HG02970 (cell line): Measurements from ENCODE around the gene GRIK1.
"Not testable (repeated sequence)": the region's sequence is repeated elsewhere in the genome, so short reads cannot be mapped to it uniquely, and the experiment has no call there.

ENCODE experiments used
- ATAC-seq: cut with Tn5 transposase; IDR thresholded peaks from one replicate; pipeline ENCODE4 v1.9.1; 2021; ENCODE audit warnings: mild to moderate bottlenecking, moderate library complexity, moderate number of reproducible peaks; ENCODE audit not compliant: unreplicated experiment, low FRiP score

Gene GRIK1

DNA sequence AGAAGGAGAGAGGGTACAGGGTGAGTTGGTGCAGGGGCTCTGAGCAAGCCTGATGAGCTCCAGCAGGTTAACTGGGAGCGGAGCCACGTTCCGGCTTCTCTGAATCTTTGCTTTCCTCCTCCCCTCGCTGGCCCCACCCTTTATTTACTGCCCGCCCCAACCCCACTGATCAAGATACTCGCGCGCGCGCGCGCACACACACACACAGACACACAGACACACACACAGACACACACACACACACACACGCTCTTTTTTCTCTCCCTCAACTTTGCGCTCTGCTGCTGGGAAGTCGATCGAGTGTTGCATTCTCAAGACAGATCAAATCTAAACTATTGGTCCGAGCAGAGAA, at the start of gene GRIK1:
Gene GRIK1 (minus strand): TSS at position 73 of the 352 bp plus-strand sequence.
- no peak for ATAC-seq

DNA sequence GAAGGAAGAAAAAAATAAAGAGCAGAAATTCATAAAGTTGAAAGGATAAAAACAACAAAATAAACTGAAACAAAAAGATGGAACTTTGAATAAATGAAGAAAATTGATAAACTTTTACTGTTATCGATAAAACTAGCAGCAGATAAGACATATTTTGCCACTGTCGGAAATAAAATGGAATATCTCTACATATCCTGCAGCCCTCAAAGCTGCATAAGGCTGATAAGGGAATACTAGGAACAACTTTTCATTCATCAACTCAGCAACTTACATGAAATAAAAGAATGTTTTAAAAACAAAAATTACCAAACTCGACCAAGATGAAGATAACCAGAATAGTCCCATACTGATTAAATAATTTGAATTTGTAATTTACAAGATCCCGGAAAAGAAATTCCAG, 48.0 kb upstream of the GRIK1 start:
- ATAC-seq: no peak

- no peak for ATAC-seq
These were observed 46.1 kb upstream of the GRIK1 start for GRCh38 chr21:29985866-29986265.

GRCh38 chr21:29979043-29979442, 39.2 kb upstream of the GRIK1 start:
- ATAC-seq: no peak

DNA sequence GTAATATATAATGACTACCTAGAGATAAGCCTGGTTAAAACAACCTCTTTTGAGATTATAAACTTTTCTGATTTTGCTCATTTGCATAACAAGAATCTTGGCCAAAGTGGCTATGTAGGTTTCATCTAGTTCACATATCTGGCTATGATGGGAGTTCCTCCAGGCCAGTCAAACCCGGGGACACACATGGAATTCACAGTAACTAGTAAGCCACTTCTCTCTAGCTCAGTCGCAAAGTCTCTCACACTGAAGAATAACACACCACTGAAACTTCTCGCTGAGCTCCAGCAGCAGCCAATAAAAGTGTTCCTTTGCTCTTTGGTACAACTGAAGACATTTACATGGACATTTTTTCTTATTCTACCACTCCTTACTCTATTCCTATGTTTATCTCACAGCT, 36.0 kb upstream of the GRIK1 start:
- no peak for ATAC-seq

- ATAC-seq: no peak
These were observed 33.5 kb upstream of the GRIK1 start for GRCh38 chr21:29973258-29973657.

- no peak for ATAC-seq
These were observed 21.7 kb upstream of the GRIK1 start for GRCh38 chr21:29961291-29962027.

GRCh38 chr21:29958551-29958950, 18.8 kb upstream of the GRIK1 start:
- no peak for ATAC-seq

- not testable (repeated sequence) for ATAC-seq
These were observed 18.2 kb upstream of the GRIK1 start for GRCh38 chr21:29958035-29958434.

GRCh38 chr21:29953690-29954089, 13.9 kb upstream of the GRIK1 start:
- ATAC-seq: no peak

- no peak for ATAC-seq
These were observed 13.3 kb upstream of the GRIK1 start for GRCh38 chr21:29953072-29953471.

DNA sequence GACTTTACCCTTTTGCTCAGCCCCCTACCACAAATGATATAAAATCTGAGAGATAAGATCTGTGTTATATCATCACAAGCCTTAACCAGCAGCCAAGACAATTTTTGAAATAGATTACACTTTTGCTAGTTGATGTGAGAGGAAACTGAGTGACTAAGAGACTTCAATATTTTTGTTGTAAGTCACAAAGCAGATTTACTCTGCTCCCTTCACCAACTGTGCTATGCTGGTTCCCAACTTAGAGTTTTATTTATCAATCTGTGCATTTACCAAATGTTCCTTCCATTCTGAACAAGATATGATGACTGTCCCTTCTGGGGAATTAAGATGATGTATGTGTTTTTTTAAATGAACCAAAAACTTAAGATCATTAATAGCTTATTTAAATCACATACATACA, 12.1 kb upstream of the GRIK1 start:
- ATAC-seq: no peak

DNA sequence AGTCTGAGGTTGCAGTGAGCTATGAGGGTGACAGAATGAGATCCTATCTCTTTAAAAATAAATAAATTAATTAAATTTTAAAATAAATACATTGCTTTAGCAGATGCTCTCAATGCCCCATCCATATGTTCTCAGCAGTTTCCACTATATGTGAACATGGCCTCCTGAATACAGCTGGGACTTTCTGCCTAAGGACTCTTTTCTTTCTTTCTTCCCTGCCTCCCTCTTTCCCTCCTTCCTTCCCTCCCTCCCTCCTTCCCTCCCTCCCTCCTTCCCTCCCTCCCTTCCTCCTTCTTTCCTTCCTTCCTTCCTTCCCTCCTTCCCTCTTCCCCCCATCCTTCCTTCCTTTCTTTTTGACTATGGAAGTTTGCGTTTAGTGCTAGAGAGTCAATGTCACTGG, 10.2 kb upstream of the GRIK1 start:
- ATAC-seq: no peak

DNA sequence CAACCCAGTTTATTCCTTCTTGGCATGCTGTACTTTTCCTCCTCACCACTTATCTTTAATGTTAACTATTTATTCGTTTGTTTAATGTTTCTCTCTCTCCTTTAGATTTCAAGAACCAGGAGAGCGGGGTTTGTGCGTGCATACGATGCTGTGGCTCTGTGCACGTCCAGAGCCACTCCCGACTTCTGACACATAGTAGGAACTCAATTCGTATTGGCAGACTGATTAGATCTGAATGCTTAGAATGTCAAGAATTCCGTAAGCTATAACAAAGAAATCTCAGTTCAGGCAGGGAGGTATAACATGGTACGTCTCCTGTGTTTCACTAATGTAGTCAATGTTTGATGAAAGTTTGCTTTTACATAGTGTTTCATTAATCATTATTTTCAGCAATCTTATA, 7.3 kb upstream of the GRIK1 start:
- no peak for ATAC-seq

- ATAC-seq: no peak
These were observed 4.1 kb upstream of the GRIK1 start for GRCh38 chr21:29943885-29944284.

DNA sequence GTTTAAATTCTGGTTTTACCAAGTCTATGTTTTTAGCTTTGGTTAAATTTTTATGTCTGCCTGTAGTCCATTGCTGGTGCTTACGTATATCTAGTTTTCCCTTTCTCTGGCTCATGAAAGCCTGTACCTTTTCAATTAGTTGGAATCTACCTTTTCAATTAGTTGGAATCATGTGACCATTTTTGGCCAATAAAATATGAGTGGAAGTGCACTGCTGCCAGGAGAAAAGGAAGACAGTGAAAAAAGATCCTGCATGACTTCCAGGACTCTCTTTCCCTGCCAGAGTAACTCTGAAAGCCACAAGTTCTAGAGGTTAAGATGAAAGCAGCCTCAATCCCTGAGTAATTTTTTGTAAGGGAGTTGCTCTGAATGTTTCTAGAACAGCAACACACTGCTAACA, 2.2 kb upstream of the GRIK1 start:
- ATAC-seq: no peak

GRCh38 chr21:29940991-29941390, 1.2 kb upstream of the GRIK1 start:
- ATAC-seq: no peak

DNA sequence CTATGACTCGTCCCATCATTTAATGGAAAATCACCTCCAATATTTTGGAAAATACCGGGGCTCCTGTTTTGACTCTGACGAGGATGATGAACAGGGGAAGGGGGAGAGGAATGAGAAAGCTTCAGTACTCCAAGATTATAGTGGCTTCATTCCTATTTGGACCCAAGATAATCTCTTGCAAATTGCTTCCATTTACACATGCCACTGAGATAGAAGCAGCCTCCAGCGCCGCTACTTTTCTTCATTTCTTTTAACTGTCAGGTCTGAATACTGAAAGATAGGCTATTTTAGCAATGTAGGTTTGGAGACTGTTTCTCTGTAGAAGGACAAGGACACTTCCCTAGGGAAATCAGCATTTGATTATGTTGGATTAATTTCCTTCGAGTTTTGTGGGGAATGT, 565 bp upstream of the GRIK1 start:
- no peak for ATAC-seq

DNA sequence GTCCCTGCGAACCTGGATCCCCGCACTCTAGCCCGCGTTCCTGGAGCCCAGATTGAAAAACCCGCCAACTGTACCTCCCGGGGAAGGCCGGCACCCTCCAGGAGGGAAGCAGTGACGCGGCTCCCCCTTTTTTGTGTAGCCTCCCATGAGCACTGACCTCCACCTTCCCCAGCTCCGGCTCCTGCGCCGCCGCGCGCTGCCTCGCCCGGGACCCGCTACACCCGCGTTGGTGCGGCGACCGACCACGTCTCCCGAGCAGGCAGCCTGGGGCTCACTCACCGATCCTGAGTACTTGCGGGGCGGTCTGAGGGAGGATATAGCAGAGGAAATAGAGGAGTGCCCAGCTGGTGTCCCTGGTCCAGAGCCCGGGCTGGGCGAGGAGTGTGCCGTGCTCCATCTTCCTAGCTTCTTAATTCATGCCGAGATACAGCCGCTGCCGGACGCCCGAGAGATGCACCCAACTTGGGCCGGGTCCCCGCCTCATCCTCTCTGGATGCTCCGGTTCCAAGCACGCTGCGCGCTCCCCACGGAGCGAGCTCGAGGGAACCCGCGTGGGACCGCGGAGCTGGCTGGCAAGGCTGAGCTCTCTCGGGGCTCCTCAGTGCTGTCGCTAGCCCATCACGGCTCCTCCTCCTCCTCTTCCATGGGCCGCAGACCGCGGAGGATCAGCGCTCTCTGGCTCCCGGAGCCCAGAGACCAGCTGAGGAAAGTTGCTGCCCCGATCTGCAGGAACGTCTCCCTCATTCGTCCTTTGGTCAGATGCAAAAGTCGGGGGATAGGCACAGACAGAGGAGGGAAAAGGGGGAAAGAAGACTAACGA, 482 bp downstream of the GRIK1 start:
- no peak for ATAC-seq

DNA sequence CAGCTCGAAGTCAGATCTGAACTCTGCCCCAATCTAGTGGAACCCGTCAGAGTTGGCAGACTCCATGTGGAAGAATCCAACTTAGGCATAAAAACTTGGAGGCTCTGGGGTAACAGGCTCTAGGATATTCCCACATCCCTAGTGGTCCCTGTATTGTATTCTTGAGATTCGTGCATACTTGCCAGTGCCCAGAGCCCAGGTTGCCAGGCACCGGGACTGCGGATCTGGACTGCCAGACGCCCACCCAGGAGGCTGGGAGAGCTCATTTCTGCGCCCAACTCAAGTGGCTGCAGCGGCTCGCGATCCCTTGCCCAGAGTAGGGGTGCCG, 1.1 kb downstream of the GRIK1 start:
- no peak for ATAC-seq

DNA sequence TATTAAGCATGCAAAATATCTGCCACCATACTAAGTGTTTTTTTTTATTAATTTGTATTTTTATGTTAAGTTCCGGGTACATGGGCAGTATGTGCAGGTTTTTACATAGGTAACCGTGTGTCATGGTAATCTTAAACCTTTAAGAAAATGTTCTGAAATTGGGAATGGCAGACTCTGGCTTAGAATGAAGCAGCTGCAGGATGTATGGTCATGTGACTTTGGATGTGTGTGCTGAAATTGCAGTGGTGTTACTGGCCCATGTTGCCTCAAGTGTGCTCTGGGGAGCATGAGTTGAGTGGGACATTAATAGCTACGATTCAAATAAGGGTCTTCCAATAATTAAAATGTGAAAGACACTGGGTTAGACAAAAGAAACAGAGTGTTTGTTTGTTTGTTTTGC, 6.7 kb downstream of the GRIK1 start:
- ATAC-seq: no peak

DNA sequence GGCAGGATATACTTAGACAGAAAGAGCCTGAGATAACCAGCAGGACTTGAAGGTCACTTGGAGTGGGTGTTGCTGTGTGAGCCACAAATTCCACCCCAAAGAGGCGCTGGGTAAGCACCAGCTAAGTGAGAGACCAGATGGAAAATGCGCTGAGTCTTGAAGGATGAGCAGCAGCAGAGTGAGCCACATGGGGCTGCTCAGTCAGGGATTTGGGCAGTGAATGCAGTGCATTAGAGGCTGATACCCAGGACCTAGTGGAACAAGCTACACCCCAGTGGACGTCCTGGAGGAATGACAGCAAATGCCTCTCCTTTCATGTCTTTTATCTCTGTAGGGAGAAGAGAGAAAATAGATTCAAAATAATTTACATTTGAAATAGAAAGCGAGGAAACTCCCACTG, 11.3 kb downstream of the GRIK1 start:
- no peak for ATAC-seq
